GM21529 (cell line): ENCODE results near the gene SLC39A3.
"Not testable (repeated sequence)": the region's sequence is repeated elsewhere in the genome, so short reads cannot be mapped to it uniquely, and the experiment has no call there.

ENCODE experiments used
- ATAC-seq: cut with Tn5 transposase; IDR thresholded peaks from one replicate; pipeline ENCODE4 v1.9.1; 2021; ENCODE audit not compliant: unreplicated experiment

The SLC39A3 gene

GRCh38 chr19:2723747-2724146 is 16.1 kb downstream of the SLC39A3 start:
- no peak for ATAC-seq

GRCh38 chr19:2723345-2723715 is 16.5 kb downstream of the SLC39A3 start:
- no peak for ATAC-seq

- no peak for ATAC-seq
These were observed 17.1 kb downstream of the SLC39A3 start for GRCh38 chr19:2722541-2723344.

GRCh38 chr19:2721570-2722540 is 18.0 kb downstream of the SLC39A3 start:
- ATAC-seq: no peak

- no peak for ATAC-seq
These were observed 18.8 kb downstream of the SLC39A3 start, which contains the start of gene DIRAS1 for GRCh38 chr19:2720777-2721569. DIRAS1 (minus strand) TSS chr19:2721372; CDS start chr19:2717806, 3,566 bp downstream.

- ATAC-seq: no peak
These were observed 19.7 kb downstream of the SLC39A3 start for GRCh38 chr19:2719920-2720776.

GRCh38 chr19:2719232-2719735 is 20.5 kb downstream of the SLC39A3 start:
- ATAC-seq: no peak

- no peak for ATAC-seq
These were observed 21.9 kb downstream of the SLC39A3 start for GRCh38 chr19:2717638-2718541.

- ATAC-seq: no peak
These were observed 22.8 kb downstream of the SLC39A3 start for GRCh38 chr19:2716722-2717637.

- no peak for ATAC-seq
These were observed 23.6 kb downstream of the SLC39A3 start for GRCh38 chr19:2716275-2716650.

- ATAC-seq: no peak
These were observed 24.1 kb downstream of the SLC39A3 start for GRCh38 chr19:2715470-2716274.

- ATAC-seq: no peak
These were observed 25.1 kb downstream of the SLC39A3 start for GRCh38 chr19:2714531-2715269.

GRCh38 chr19:2714102-2714501 is 25.7 kb downstream of the SLC39A3 start:
- ATAC-seq: not testable (repeated sequence)

GRCh38 chr19:2713170-2713569 is 26.6 kb downstream of the SLC39A3 start:
- not testable (repeated sequence) for ATAC-seq

GRCh38 chr19:2711875-2712205 is 28.0 kb downstream of the SLC39A3 start:
- ATAC-seq: no peak

GRCh38 chr19:2711172-2711874 is 28.5 kb downstream of the SLC39A3 start:
- no peak for ATAC-seq
